Measurements from ENCODE around the gene GEMIN5. TPM values are rescaled to one million over a fixed set of nuclear protein-coding genes. Genes with fewer than 3 reads are reported as not detected.

GEMIN5 gene
- total and polyA plus RNA-seq, 12 donors = 4.1 to 18.5 (median 15.6) TPM

DNA sequence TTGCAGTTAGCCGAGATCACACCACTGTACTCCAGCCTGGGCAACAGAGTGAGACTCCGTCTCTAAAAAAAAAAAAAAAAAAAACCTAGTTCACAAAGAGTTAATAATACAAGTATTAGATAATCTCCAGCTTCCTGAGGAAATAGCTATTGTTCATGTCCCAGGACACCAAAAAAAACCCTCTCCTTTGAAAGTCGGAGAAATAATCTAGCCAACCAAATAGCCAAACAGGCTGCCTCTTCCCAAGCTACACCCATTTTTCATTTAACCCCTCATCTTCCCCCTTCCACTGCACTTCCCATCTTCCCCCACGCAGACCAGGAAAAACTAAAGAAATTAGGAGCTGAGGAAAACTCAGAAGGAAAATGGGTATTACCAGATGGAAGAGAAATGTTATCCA, 56.0 kb downstream of the GEMIN5 start:
- Histone ChIP-seq H3K36me3 (peaks cover 0 to 53% (median 18%) of the 10 kb centered on the region in 9 donors), H3K9me3 (peaks cover 0 to 62% (median 34%) of the 10 kb centered on the region in 11 donors), H3K27me3 (no peaks in the 10 kb centered on the region), H3K4me1 (peaks cover 0 to 20% (median 7%) of the 10 kb centered on the region in 9 donors), H3K4me3 (no peak overlapping the region), H3K27ac (peak overlapping the region in 9 of 10 donors; percentile 41 to 82 (median 64))
- DNase-seq (no peak), ATAC-seq (peak in 7 of 8 donors; percentile 42 to 87 (median 73))
- intact Hi-C loops (cut with DNase I) = no loop called here
- 57 to 81% methylated on average over 4 of the region's 4 CpGs for WGBS, 2 donors
- TF ChIP-seq, protein P1, sequence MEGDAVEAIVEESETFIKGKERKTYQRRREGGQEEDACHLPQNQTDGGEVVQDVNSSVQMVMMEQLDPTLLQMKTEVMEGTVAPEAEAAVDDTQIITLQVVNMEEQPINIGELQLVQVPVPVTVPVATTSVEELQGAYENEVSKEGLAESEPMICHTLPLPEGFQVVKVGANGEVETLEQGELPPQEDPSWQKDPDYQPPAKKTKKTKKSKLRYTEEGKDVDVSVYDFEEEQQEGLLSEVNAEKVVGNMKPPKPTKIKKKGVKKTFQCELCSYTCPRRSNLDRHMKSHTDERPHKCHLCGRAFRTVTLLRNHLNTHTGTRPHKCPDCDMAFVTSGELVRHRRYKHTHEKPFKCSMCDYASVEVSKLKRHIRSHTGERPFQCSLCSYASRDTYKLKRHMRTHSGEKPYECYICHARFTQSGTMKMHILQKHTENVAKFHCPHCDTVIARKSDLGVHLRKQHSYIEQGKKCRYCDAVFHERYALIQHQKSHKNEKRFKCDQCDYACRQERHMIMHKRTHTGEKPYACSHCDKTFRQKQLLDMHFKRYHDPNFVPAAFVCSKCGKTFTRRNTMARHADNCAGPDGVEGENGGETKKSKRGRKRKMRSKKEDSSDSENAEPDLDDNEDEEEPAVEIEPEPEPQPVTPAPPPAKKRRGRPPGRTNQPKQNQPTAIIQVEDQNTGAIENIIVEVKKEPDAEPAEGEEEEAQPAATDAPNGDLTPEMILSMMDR (IDR thresholded peaks at IDR 0.05) = no peak

DNA sequence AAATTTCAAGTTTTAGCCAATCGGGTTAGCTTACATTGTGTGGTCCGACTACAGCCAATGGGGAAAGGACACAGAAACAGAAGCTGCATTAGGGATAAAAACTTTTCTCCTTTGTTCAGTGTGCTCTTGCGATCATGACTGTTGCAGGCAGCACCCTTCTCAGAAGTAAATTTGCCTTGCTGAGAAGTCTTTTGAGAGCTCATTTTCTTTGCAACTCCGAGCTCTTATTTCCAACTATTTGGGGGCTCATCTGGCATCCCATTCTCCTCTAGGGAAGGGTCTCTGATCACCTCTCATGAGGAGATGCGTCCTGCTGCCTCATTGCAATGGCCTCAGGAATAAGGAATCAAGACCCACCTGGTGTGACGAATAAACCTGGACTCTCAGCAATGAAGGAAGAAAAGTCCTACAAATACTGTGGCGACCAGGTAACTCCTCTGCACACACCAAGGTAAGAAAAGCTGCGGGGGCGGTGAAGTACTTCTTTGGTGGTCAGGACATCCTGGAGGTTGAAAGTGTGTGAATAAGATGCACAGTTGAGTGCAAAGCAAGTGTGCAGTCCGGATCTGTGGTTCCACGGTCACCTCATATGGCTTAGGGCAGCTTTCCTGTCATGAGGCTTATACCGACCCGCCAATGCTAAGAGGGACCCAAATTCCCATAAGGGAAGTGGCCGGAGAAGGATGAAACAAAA, 59.2 kb downstream of the GEMIN5 start:
- Histone ChIP-seq H3K36me3 (peaks cover 0 to 60% (median 32%) of the 10 kb centered on the region in 9 donors), H3K9me3 (peaks cover 0 to 33% (median 11%) of the 10 kb centered on the region in 11 donors), H3K4me1 (peaks cover 0 to 20% (median 5%) of the 10 kb centered on the region in 9 donors), H3K4me3 (no peak overlapping the region), H3K27ac (peak overlapping the region in 1 of 10 donors; percentile 75), H3K27me3 (no peaks in the 10 kb centered on the region)
- 94 to 96% methylated on average over 14 of the region's 14 CpGs for WGBS, 2 donors
- ATAC-seq (no peak), DNase-seq (no peak)
- TF ChIP-seq, protein P1 (IDR thresholded peaks at IDR 0.05) = no peak
- intact Hi-C loops (cut with DNase I) = no loop called here

DNA sequence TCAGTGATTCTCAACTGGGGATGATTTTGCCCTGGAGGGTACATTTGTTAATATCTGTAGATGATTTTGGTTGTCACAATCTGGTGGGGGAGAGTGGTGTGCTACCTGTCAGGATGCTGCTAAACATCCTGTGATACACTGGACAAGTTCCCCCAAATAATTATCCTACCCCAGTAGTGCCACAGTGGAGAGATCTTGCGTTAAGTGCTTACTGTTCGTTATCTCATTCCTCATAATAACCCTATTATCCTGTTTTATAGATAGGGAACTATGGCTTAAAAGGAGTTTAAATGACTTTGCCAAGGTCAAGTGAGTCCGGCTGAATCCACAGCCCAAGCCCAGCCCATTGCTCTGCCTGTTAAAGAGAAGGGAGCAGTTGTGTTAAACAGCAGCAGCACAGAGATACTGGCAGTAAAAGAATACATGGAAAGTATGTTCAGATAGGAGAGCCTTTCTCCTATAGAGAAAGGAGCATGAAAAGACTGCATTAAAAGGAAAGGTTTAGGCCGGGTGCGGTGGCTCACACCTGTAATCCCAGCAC, 64.2 kb downstream of the GEMIN5 start:
- 85 to 87% methylated on average over 5 of the region's 5 CpGs for WGBS, 2 donors
- H3K27ac ChIP-seq = peak overlapping the region in 1 of 10 donors; percentile 71
- DNase-seq (no peak), ATAC-seq (no peak)
- TF ChIP-seq, protein P1 (IDR thresholded peaks at IDR 0.05) = no peak
- peaks cover 0 to 3% (median 0%) of the 10 kb centered on the region in 9 donors for H3K4me1 ChIP-seq
- peaks cover 0 to 20% (median 9%) of the 10 kb centered on the region in 11 donors for H3K9me3 ChIP-seq
- no peaks in the 10 kb centered on the region for H3K27me3 ChIP-seq
- H3K36me3 ChIP-seq = peaks cover 0 to 93% (median 56%) of the 10 kb centered on the region in 9 donors
- intact Hi-C loops (cut with DNase I) = no loop called here
- no peak overlapping the region for H3K4me3 ChIP-seq

DNA sequence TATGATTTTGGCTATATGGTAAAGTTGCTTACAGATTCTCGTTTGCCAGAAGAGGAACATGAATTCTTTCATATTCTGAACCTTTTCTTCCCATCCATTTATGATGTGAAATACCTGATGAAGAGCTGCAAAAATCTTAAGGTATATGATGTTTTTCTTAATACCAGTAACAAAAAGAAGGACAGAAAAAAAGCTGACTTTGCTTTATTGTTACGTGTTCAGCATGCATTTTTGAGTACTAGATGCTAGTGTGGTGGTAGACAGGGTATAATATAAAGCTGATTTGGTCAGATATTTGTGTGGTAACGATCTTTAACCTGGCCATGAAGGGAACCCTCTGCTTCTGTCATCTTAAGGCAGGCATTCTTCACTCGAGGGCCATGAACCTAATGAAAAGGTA, 66.3 kb downstream of the GEMIN5 start:
- DNase-seq (no peak), ATAC-seq (no peak)
- Histone ChIP-seq H3K9me3 (no peaks in the 10 kb centered on the region), H3K27ac (peak overlapping the region in 1 of 10 donors; percentile 15), H3K4me3 (no peak overlapping the region), H3K27me3 (no peaks in the 10 kb centered on the region), H3K4me1 (peaks cover 0 to 3% (median 0%) of the 10 kb centered on the region in 9 donors), H3K36me3 (peaks cover 0 to 100% (median 58%) of the 10 kb centered on the region in 9 donors)
- WGBS, 2 donors = 92 to 95% methylated on average over 4 of the region's 4 CpGs
- intact Hi-C loops (cut with DNase I) = no loop called here
- TF ChIP-seq, protein P1 (IDR thresholded peaks at IDR 0.05) = no peak

Data from heart right ventricle (tissue), 16 donors.